ENCODE data around the gene ALLC. TPM values are rescaled to one million over a fixed set of nuclear protein-coding genes. Genes with fewer than 3 reads are reported as not detected.

Gene ALLC
- polyA plus RNA-seq, 1 experiment: not detected

DNA sequence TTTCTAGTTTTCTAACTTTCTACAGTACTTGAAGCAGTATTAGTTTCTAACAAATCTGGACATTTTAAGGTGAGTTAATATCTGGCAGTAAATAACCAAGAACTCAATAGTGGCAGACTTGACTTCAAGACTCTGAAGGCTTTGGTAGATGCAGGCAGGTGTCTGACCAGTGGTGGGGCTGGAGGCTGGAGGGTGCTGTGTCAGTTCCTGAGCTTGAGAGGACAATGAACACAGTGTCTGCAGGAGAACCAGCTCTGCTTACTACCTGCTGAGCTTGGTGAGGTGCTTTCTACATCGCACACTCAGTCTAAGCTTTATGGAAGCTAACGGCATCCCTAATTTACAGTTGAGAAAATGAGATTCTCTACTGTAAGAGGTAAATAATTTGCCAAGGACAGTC is 21.2 kb downstream of the ALLC start:
- no peak overlapping the region for H3K4me3 ChIP-seq (ENCODE audit: low read depth, low read length)
- H3K27me3 ChIP-seq (ENCODE audit: control insufficient read depth, insufficient read depth, low read length): peaks cover 7% of the 10 kb centered on the region
- ChIA-PET POLR2A (no interaction called here), CTCF (no interaction called here)
- no peak for TF ChIP-seq CTCF (IDR thresholded peaks at IDR 0.05; ENCODE audit: low read depth, low read length)
- H3K27ac ChIP-seq (ENCODE audit: low read depth, low read length): no peak overlapping the region
- DNase-seq (ENCODE audit: low read depth, low spot score): no peak
- H3K9me3 ChIP-seq (ENCODE audit: control insufficient read depth, insufficient read depth, low read length): no peaks in the 10 kb centered on the region; the same call in 1 of the 2 replicates

GRCh38 chr2:3679616-3680393 is 21.8 kb downstream of the ALLC start:
- Histone ChIP-seq H3K27me3 (ENCODE audit: control insufficient read depth, insufficient read depth, low read length) (peaks cover 7% of the 10 kb centered on the region), H3K9me3 (ENCODE audit: control insufficient read depth, insufficient read depth, low read length) (no peaks in the 10 kb centered on the region; the same call in 1 of the 2 replicates), H3K4me3 (ENCODE audit: low read depth, low read length) (no peak overlapping the region), H3K27ac (ENCODE audit: low read depth, low read length) (no peak overlapping the region)
- POLR2A ChIA-PET: no interaction called here
- CTCF ChIA-PET: no interaction called here
- no peak for DNase-seq (ENCODE audit: low read depth, low spot score)
- no peak for TF ChIP-seq CTCF (IDR thresholded peaks at IDR 0.05; ENCODE audit: low read depth, low read length)

GRCh38 chr2:3680548-3681345 is 22.7 kb downstream of the ALLC start:
- TF ChIP-seq CTCF (IDR thresholded peaks at IDR 0.05; ENCODE audit: low read depth, low read length): no peak
- peaks cover 7% of the 10 kb centered on the region for H3K27me3 ChIP-seq (ENCODE audit: control insufficient read depth, insufficient read depth, low read length)
- no peaks in the 10 kb centered on the region; the same call in 1 of the 2 replicates for H3K9me3 ChIP-seq (ENCODE audit: control insufficient read depth, insufficient read depth, low read length)
- CTCF ChIA-PET: no interaction called here
- no peak overlapping the region for H3K27ac ChIP-seq (ENCODE audit: low read depth, low read length)
- POLR2A ChIA-PET: no interaction called here
- no peak for DNase-seq (ENCODE audit: low read depth, low spot score)
- no peak overlapping the region for H3K4me3 ChIP-seq (ENCODE audit: low read depth, low read length)

GRCh38 chr2:3681625-3682024 is 23.6 kb downstream of the ALLC start:
- no peak for DNase-seq (ENCODE audit: low read depth, low spot score)
- ChIA-PET CTCF (no interaction called here), POLR2A (no interaction called here)
- Histone ChIP-seq H3K9me3 (ENCODE audit: control insufficient read depth, insufficient read depth, low read length) (no peaks in the 10 kb centered on the region), H3K27ac (ENCODE audit: low read depth, low read length) (no peak overlapping the region), H3K27me3 (ENCODE audit: control insufficient read depth, insufficient read depth, low read length) (peaks cover 7% of the 10 kb centered on the region), H3K4me3 (ENCODE audit: low read depth, low read length) (no peak overlapping the region)
- no peak for TF ChIP-seq CTCF (IDR thresholded peaks at IDR 0.05; ENCODE audit: low read depth, low read length)

- POLR2A ChIA-PET: no interaction called here
These were observed 24.8 kb downstream of the ALLC start for GRCh38 chr2:3682811-3683210.

More at GRCh38 chr2:3682811-3683210, 24.8 kb downstream of the ALLC start:
- CTCF ChIA-PET: no interaction called here
- Histone ChIP-seq H3K9me3 (ENCODE audit: control insufficient read depth, insufficient read depth, low read length) (no peaks in the 10 kb centered on the region), H3K27ac (ENCODE audit: low read depth, low read length) (no peak overlapping the region), H3K27me3 (ENCODE audit: control insufficient read depth, insufficient read depth, low read length) (peaks cover 4% of the 10 kb centered on the region), H3K4me3 (ENCODE audit: low read depth, low read length) (no peak overlapping the region)
- DNase-seq (ENCODE audit: low read depth, low spot score): no peak
- TF ChIP-seq CTCF (IDR thresholded peaks at IDR 0.05; ENCODE audit: low read depth, low read length): no peak

Data from AG04450 (cell line).